Neural progenitor cell (in vitro differentiated cells): ENCODE results near the gene SH3GL1. TPM values are rescaled to one million over a fixed set of nuclear protein-coding genes. Genes with fewer than 3 reads are reported as not detected.

Experiments
- DNase-seq: peaks from one replicate; pipeline ENCODE4 v3.0.0-alpha.2; 2016; ENCODE audit warnings: low spot score
- H2AFZ ChIP-seq: fragments of 200-600 bp; sonication (generic); replicated peaks from 2 replicates; pipeline ENCODE4 v1.6.1; 2016; ENCODE audit warnings: antibody characterized with exemption
- H3F3A ChIP-seq: fragments of 200-600 bp; sonication (generic); 2 replicates; pipeline ENCODE4 v1.6.1; 2016; ENCODE audit warnings: antibody characterized with exemption, low read depth
- H3K27ac ChIP-seq: fragments of 200-600 bp; sonication (generic); 2 replicates; pipeline ENCODE4 v1.5.1; 2016; ENCODE audit warnings: mild to moderate bottlenecking
- H3K27me3 ChIP-seq: fragments of 200-600 bp; sonication (generic); 2 replicates; pipeline ENCODE4 v1.6.1; 2016; ENCODE audit warnings: mild to moderate bottlenecking, moderate library complexity
- H3K36me3 ChIP-seq: fragments of 200-600 bp; sonication (generic); 2 replicates; pipeline ENCODE4 v1.5.1; 2016
- H3K4me1 ChIP-seq: fragments of 200-600 bp; sonication (generic); 2 replicates; pipeline ENCODE4 v1.6.1; 2016; ENCODE audit warnings: mixed run types
- H3K4me2 ChIP-seq: fragments of 200-600 bp; sonication (generic); 2 replicates; pipeline ENCODE4 v1.6.1; 2016
- H3K4me3 ChIP-seq: fragments of 200-600 bp; sonication (generic); 2 replicates; pipeline ENCODE4 v1.5.1; 2016
- H3K79me2 ChIP-seq: fragments of 200-600 bp; sonication (generic); 2 replicates; pipeline ENCODE4 v1.6.1; 2016; ENCODE audit warnings: low read depth
- H3K9ac ChIP-seq: fragments of 200-600 bp; sonication (generic); 2 replicates; pipeline ENCODE4 v1.6.1; 2016
- H3K9me3 ChIP-seq: fragments of 200-600 bp; sonication (generic); 2 replicates; pipeline ENCODE4 v1.5.1; 2016; ENCODE audit warnings: low read depth
- H4K20me1 ChIP-seq: fragments of 200-600 bp; sonication (generic); 2 replicates; pipeline ENCODE4 v1.6.1; 2016; ENCODE audit warnings: low read depth
- H3K27ac Mint-ChIP-seq: 3 replicates; pipeline ENCODE4 v1.8.0; 2021; ENCODE audit warnings: mixed read lengths
- H3K27me3 Mint-ChIP-seq: 2 replicates; pipeline ENCODE4 v1.8.0; 2022; ENCODE audit warnings: low read depth, mild to moderate bottlenecking, inconsistent platforms, moderate library complexity, mixed read lengths; ENCODE audit not compliant: insufficient read depth
- H3K36me3 Mint-ChIP-seq: 3 replicates; pipeline ENCODE4 v1.8.0; 2021; ENCODE audit warnings: mixed read lengths
- H3K4me1 Mint-ChIP-seq: 3 replicates; pipeline ENCODE4 v1.8.0; 2021; ENCODE audit warnings: mixed read lengths
- H3K4me3 Mint-ChIP-seq: 3 replicates; pipeline ENCODE4 v1.8.0; 2021; ENCODE audit warnings: mild to moderate bottlenecking, moderate library complexity, mixed read lengths
- H3K9me3 Mint-ChIP-seq: 3 replicates; pipeline ENCODE4 v1.8.0; 2020; ENCODE audit warnings: mixed read lengths
- CTCF ChIP-seq: fragments of 200-600 bp; sonication (generic); IDR thresholded peaks from 2 replicates; pipeline ENCODE4 v1.5.1; 2017; ENCODE audit warnings: antibody characterized with exemption, mild to moderate bottlenecking
- EZH2 ChIP-seq: fragments of 200-600 bp; sonication (generic); IDR thresholded peaks from 2 replicates; pipeline ENCODE4 v1.6.1; 2017; ENCODE audit warnings: antibody characterized with exemption, mild to moderate bottlenecking, moderate library complexity
- EZH2phosphoT487 ChIP-seq: fragments of 200-600 bp; sonication (generic); IDR thresholded peaks from 2 replicates; pipeline ENCODE4 v1.6.1; 2017; ENCODE audit warnings: antibody characterized with exemption
- total RNA-seq: library from RNA; depleted of rRNA; stranded (reverse); fragments of >200 nt; gene quantifications from 2 replicates; pipeline ENCODE4 v1.2.3, GENCODE V29; 2015; ENCODE audit warnings: low replicate concordance

SH3GL1 gene
- total RNA-seq, 1 donor from 2014 or later, result 25.3 TPM

DNA sequence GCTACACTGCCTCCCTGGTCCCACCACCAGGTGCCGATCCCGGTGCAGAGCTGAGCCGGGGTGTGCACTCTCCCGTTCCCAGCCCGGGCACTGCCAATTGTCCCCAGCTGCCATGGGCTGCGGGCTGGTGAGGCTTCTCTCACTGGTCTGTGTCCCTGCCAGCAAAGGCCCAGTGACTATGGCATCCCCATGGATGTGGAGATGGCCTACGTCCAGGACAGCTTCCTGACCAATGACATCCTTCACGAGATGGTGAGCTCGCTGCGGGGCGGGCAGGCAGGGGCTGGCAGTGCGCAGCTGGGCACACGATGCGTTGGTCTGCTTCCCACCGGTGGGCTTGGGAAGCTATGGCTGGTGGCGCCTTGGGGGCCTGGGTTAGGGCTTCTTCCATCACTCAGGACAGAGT is 42.4 kb downstream of the SH3GL1 start:
- Histone ChIP-seq H3K9me3 (no peaks in the 10 kb centered on the region), H3K4me2 (no peak overlapping the region), H3K36me3 (no peaks in the 10 kb centered on the region), H3K79me2 (no peaks in the 10 kb centered on the region), H4K20me1 (peaks cover 9% of the 10 kb centered on the region), H3K4me1 (peaks cover 7% of the 10 kb centered on the region), H3K27me3 (no peaks in the 10 kb centered on the region), H2AFZ (no peak overlapping the region), H3K27ac (no peak overlapping the region), H3K9ac (no peak overlapping the region), H3K4me3 (no peak overlapping the region), H3F3A (peaks cover 29% of the 10 kb centered on the region)
- H3K27me3 Mint-ChIP-seq, result peaks cover 8% of the 10 kb centered on the region
- TF ChIP-seq CTCF (no peak), EZH2 (no peak), EZH2phosphoT487 (no peak)
- H3K4me1 Mint-ChIP-seq, result peaks cover 6% of the 10 kb centered on the region
- no peak overlapping the region for H3K27ac Mint-ChIP-seq
- peaks cover 2% of the 10 kb centered on the region for H3K36me3 Mint-ChIP-seq
- no peak for DNase-seq
- H3K4me3 Mint-ChIP-seq, result no peak overlapping the region
- no peaks in the 10 kb centered on the region for H3K9me3 Mint-ChIP-seq

- H3K27ac Mint-ChIP-seq, result no peak overlapping the region
- Histone ChIP-seq H3K4me2 (no peak overlapping the region), H3F3A (peaks cover 25% of the 10 kb centered on the region), H3K27ac (no peak overlapping the region), H2AFZ (no peak overlapping the region), H3K9me3 (no peaks in the 10 kb centered on the region), H3K4me1 (peaks cover 7% of the 10 kb centered on the region), H3K36me3 (no peaks in the 10 kb centered on the region), H4K20me1 (peaks cover 9% of the 10 kb centered on the region), H3K9ac (no peak overlapping the region), H3K4me3 (no peak overlapping the region), H3K27me3 (no peaks in the 10 kb centered on the region), H3K79me2 (no peaks in the 10 kb centered on the region)
- H3K4me3 Mint-ChIP-seq, result no peak overlapping the region
- H3K9me3 Mint-ChIP-seq, result no peaks in the 10 kb centered on the region
- peaks cover 4% of the 10 kb centered on the region for H3K36me3 Mint-ChIP-seq
- no peak for DNase-seq
- H3K4me1 Mint-ChIP-seq, result peaks cover 6% of the 10 kb centered on the region
- no peak for TF ChIP-seq EZH2
- TF ChIP-seq EZH2phosphoT487, result no peak
- TF ChIP-seq CTCF, result no peak
- H3K27me3 Mint-ChIP-seq, result peaks cover 8% of the 10 kb centered on the region
Observed at GRCh38 chr19:4357095-4357797, 43.1 kb downstream of the SH3GL1 start.

GRCh38 chr19:4354897-4355296 is 45.5 kb downstream of the SH3GL1 start:
- no peaks in the 10 kb centered on the region for H3K9me3 ChIP-seq
- no peak overlapping the region for H2AFZ ChIP-seq
- peaks cover 9% of the 10 kb centered on the region for H3F3A ChIP-seq
- Mint-ChIP-seq H3K27ac (no peak overlapping the region), H3K4me1 (no peaks in the 10 kb centered on the region), H3K9me3 (no peaks in the 10 kb centered on the region), H3K27me3 (peaks cover 2% of the 10 kb centered on the region), H3K36me3 (peaks cover 5% of the 10 kb centered on the region), H3K4me3 (no peak overlapping the region)
- no peaks in the 10 kb centered on the region for H4K20me1 ChIP-seq
- no peaks in the 10 kb centered on the region for H3K4me1 ChIP-seq
- H3K9ac ChIP-seq, result no peak overlapping the region
- H3K4me2 ChIP-seq, result no peak overlapping the region
- no peak overlapping the region for H3K4me3 ChIP-seq
- TF ChIP-seq CTCF (no peak), EZH2 (no peak), EZH2phosphoT487 (no peak)
- DNase-seq, result no peak
- H3K27me3 ChIP-seq, result no peaks in the 10 kb centered on the region
- no peaks in the 10 kb centered on the region for H3K36me3 ChIP-seq
- no peaks in the 10 kb centered on the region for H3K79me2 ChIP-seq
- no peak overlapping the region for H3K27ac ChIP-seq
